Hepatocyte (in vitro differentiated cells): Measurements from ENCODE around the gene LDLR. TPM values are rescaled to one million over a fixed set of nuclear protein-coding genes. Genes with fewer than 3 reads are reported as not detected.

Source experiments
- DNase-seq: peaks from one replicate; pipeline ENCODE4 v3.0.0-alpha.2; 2016; ENCODE audit warnings: low spot score
- H2AFZ ChIP-seq: fragments of 200-600 bp; sonication (generic); 2 replicates; pipeline ENCODE4 v1.6.0; 2016; ENCODE audit warnings: antibody characterized with exemption, mild to moderate bottlenecking
- H3K27ac ChIP-seq: fragments of 200-600 bp; sonication (generic); 2 replicates; pipeline ENCODE4 v1.5.1; 2016; ENCODE audit warnings: mild to moderate bottlenecking
- H3K27me3 ChIP-seq: fragments of 200-600 bp; sonication (generic); 2 replicates; pipeline ENCODE4 v1.6.1; 2016
- H3K36me3 ChIP-seq: fragments of 200-600 bp; sonication (generic); replicated peaks from 2 replicates; pipeline ENCODE4 v1.5.1; 2016; ENCODE audit warnings: low read depth; ENCODE audit not compliant: insufficient read depth
- H3K4me1 ChIP-seq: fragments of 200-600 bp; sonication (generic); 2 replicates; pipeline ENCODE4 v1.5.1; 2016; ENCODE audit warnings: mild to moderate bottlenecking, moderate library complexity; ENCODE audit not compliant: insufficient read depth
- H3K4me2 ChIP-seq: fragments of 200-600 bp; sonication (generic); 2 replicates; pipeline ENCODE4 v1.6.0; 2016
- H3K4me3 ChIP-seq: fragments of 200-600 bp; sonication (generic); 2 replicates; pipeline ENCODE4 v1.5.1; 2016; ENCODE audit warnings: mild to moderate bottlenecking
- H3K79me2 ChIP-seq: fragments of 200-600 bp; sonication (generic); 2 replicates; pipeline ENCODE4 v1.6.0; 2017; ENCODE audit warnings: mild to moderate bottlenecking
- H3K9me2 ChIP-seq: fragments of 200-600 bp; sonication (generic); replicated peaks from 2 replicates; pipeline ENCODE4 v1.6.0; 2017; ENCODE audit warnings: mild to moderate bottlenecking; ENCODE audit not compliant: insufficient read depth
- H3K9me3 ChIP-seq: fragments of 200-600 bp; sonication (generic); 2 replicates; pipeline ENCODE4 v1.5.1; 2016; ENCODE audit warnings: low read depth, mild to moderate bottlenecking
- H4K20me1 ChIP-seq: fragments of 200-600 bp; sonication (generic); 2 replicates; pipeline ENCODE4 v1.6.0; 2016; ENCODE audit warnings: mild to moderate bottlenecking; ENCODE audit not compliant: insufficient read depth, poor library complexity, severe bottlenecking
- CTCF ChIP-seq: fragments of 200-600 bp; sonication (generic); IDR thresholded peaks from 2 replicates; pipeline ENCODE4 v1.5.1; 2016; ENCODE audit warnings: antibody characterized with exemption, mild to moderate bottlenecking; ENCODE audit not compliant: poor library complexity
- EZH2 ChIP-seq: fragments of 200-600 bp; sonication (generic); IDR thresholded peaks from 2 replicates; pipeline ENCODE4 v1.6.1; 2016; ENCODE audit warnings: antibody characterized with exemption, mild to moderate bottlenecking, borderline replicate concordance
- EZH2phosphoT487 ChIP-seq: fragments of 200-600 bp; sonication (generic); IDR thresholded peaks from one replicate; pipeline ENCODE4 v1.6.1; 2018; ENCODE audit warnings: antibody characterized with exemption, mild to moderate bottlenecking, low read depth, moderate library complexity; ENCODE audit not compliant: unreplicated experiment, severe bottlenecking
- WGBS: methylation state at CpG from one replicate; pipeline ENCODE4 v1.1.6; 2016; ENCODE audit warnings: low lambda C conversion rate; ENCODE audit errors: missing lambda C conversion rate; 5-methylcytosine and 5-hydroxymethylcytosine counted together
- polyA plus RNA-seq: library from polyadenylated mRNA; unstranded; fragments of >200 nt; fragmentation: Nextera tagmentation; extraction: Ambion mirVana; gene quantifications from 2 replicates; pipeline ENCODE4 v1.2.1, GENCODE V29; 2016
- total RNA-seq: library from RNA; depleted of rRNA; stranded (reverse); fragments of >200 nt; gene quantifications from 2 replicates; pipeline ENCODE4 v1.2.3, GENCODE V29; 2014

The LDLR gene
- total and polyA plus RNA-seq, 2 experiments from 2014 or later, result 123 to 126 TPM

- no peak overlapping the region for H2AFZ ChIP-seq
- H3K9me2 ChIP-seq, result no peaks in the 10 kb centered on the region
- no peak for DNase-seq
- H4K20me1 ChIP-seq, result no peaks in the 10 kb centered on the region
- H3K27me3 ChIP-seq, result no peaks in the 10 kb centered on the region
- no peak overlapping the region for H3K4me2 ChIP-seq
- no peaks in the 10 kb centered on the region for H3K79me2 ChIP-seq
- peaks cover 3% of the 10 kb centered on the region for H3K4me1 ChIP-seq
- 86% methylated on average over 14 of the region's 14 CpGs for WGBS
- H3K4me3 ChIP-seq, result no peak overlapping the region
- no peaks in the 10 kb centered on the region for H3K36me3 ChIP-seq
- TF ChIP-seq EZH2 (no peak), EZH2phosphoT487 (no peak), CTCF (no peak)
- no peak overlapping the region for H3K27ac ChIP-seq
- no peaks in the 10 kb centered on the region for H3K9me3 ChIP-seq
Measured at GRCh38 chr19:11061952-11062351, 27.3 kb upstream of the LDLR start.

GRCh38 chr19:11063434-11063833 lies 25.8 kb upstream of the LDLR start:
- no peak for TF ChIP-seq EZH2
- H3K79me2 ChIP-seq, result no peaks in the 10 kb centered on the region
- H3K27me3 ChIP-seq, result no peaks in the 10 kb centered on the region
- H2AFZ ChIP-seq, result no peak overlapping the region
- H3K4me3 ChIP-seq, result no peak overlapping the region
- no peaks in the 10 kb centered on the region for H4K20me1 ChIP-seq
- peaks cover 3% of the 10 kb centered on the region for H3K4me1 ChIP-seq
- H3K27ac ChIP-seq, result no peak overlapping the region
- H3K4me2 ChIP-seq, result no peak overlapping the region
- no peaks in the 10 kb centered on the region for H3K36me3 ChIP-seq
- H3K9me2 ChIP-seq, result no peaks in the 10 kb centered on the region
- 92% methylated on average over 3 of the region's 3 CpGs for WGBS
- no peaks in the 10 kb centered on the region for H3K9me3 ChIP-seq
- no peak for DNase-seq

- H3K27me3 ChIP-seq, result no peaks in the 10 kb centered on the region
- no peaks in the 10 kb centered on the region for H3K36me3 ChIP-seq
- H3K9me2 ChIP-seq, result no peaks in the 10 kb centered on the region
- no peaks in the 10 kb centered on the region for H4K20me1 ChIP-seq
- no peak overlapping the region for H3K4me2 ChIP-seq
- DNase-seq, result no peak
- H2AFZ ChIP-seq, result no peak overlapping the region
- TF ChIP-seq CTCF (no peak), EZH2phosphoT487 (no peak), EZH2 (no peak)
- peaks cover 3% of the 10 kb centered on the region for H3K4me1 ChIP-seq
- no peaks in the 10 kb centered on the region for H3K79me2 ChIP-seq
- no peaks in the 10 kb centered on the region for H3K9me3 ChIP-seq
- H3K4me3 ChIP-seq, result no peak overlapping the region
- WGBS, result 87% methylated on average over 10 of the region's 10 CpGs
- H3K27ac ChIP-seq, result no peak overlapping the region
Measured at GRCh38 chr19:11064831-11065303, 24.4 kb upstream of the LDLR start.

- Histone ChIP-seq H3K36me3 (no peaks in the 10 kb centered on the region), H3K27me3 (no peaks in the 10 kb centered on the region), H3K9me3 (no peaks in the 10 kb centered on the region), H3K79me2 (no peaks in the 10 kb centered on the region), H3K4me2 (no peak overlapping the region), H3K4me1 (peaks cover 3% of the 10 kb centered on the region), H3K27ac (no peak overlapping the region), H4K20me1 (no peaks in the 10 kb centered on the region), H3K4me3 (no peak overlapping the region), H3K9me2 (no peaks in the 10 kb centered on the region), H2AFZ (no peak overlapping the region)
- 96% methylated on average over 5 of the region's 5 CpGs for WGBS
- TF ChIP-seq CTCF (no peak), EZH2phosphoT487 (no peak)
- no peak for DNase-seq
Measured at GRCh38 chr19:11066326-11066725, 22.9 kb upstream of the LDLR start.
